Thyroid gland (tissue), 4 donors: ENCODE measurements around the gene BANF2. TPM values are rescaled to one million over a fixed set of nuclear protein-coding genes. Genes with fewer than 3 reads are reported as not detected.
"Not testable (repeated sequence)": the region's sequence is repeated elsewhere in the genome, so short reads cannot be mapped to it uniquely, and the experiment has no call there.

Experiments
- DNase-seq, 2 donors: peaks; one replicate each; pipeline ENCODE4 v3.0.0-alpha.2; 2019
- H3K27ac ChIP-seq, 3 donors: fragments of 200-600 bp; sonication (generic); 1 replicate in 2 of 3; 2 replicates in 1 of 3; pipeline ENCODE4 v1.5.1; 2016 to 2019; ENCODE audit warnings: mild to moderate bottlenecking in 1 of 3, moderate library complexity in 1 of 3
- H3K27me3 ChIP-seq: fragments of 200-600 bp; sonication (generic); one replicate; pipeline ENCODE4 v1.5.1; 2019
- H3K36me3 ChIP-seq, 2 donors: fragments of 200-600 bp; sonication (generic); one replicate each; pipeline ENCODE4 v1.5.1; 2016 to 2019
- H3K4me1 ChIP-seq, 2 donors: fragments of 200-600 bp; sonication (generic); one replicate each; pipeline ENCODE4 v1.5.1; 2017 to 2019
- H3K4me3 ChIP-seq, 3 donors: fragments of 200-600 bp; sonication (generic); replicated peaks in 1 of 3; 1 replicate in 2 of 3; 2 replicates in 1 of 3; pipeline ENCODE4 v1.5.1; 2016; ENCODE audit warnings: mild to moderate bottlenecking in 1 of 3
- H3K9me3 ChIP-seq: fragments of 200-600 bp; sonication (generic); one replicate; pipeline ENCODE4 v1.5.1; 2017
- CTCF ChIP-seq, 6 experiments: fragments of 200-600 bp in 3 of 6; fragments of 450-650 bp in 3 of 6; sonication (generic) in 3 of 6; IDR thresholded peaks; one replicate each; pipeline ENCODE4 v1.5.1; 2016 to 2019; ENCODE audit warnings: antibody characterized with exemption in 6 of 6, mild to moderate bottlenecking in 2 of 6, inconsistent platforms in 1 of 6, moderate library complexity in 1 of 6
- POLR2A ChIP-seq, 2 donors: fragments of 450-650 bp; IDR thresholded peaks; one replicate each; pipeline ENCODE4 v1.6.1; 2017; ENCODE audit warnings: antibody characterized with exemption in 2 of 2, mild to moderate bottlenecking in 2 of 2, moderate library complexity in 1 of 2
- WGBS, 2 donors: methylation state at CpG; one replicate each; pipeline ENCODE4 v1.1.5; 2017; 5-methylcytosine and 5-hydroxymethylcytosine counted together
- intact Hi-C: fragments of 100-400 bp; cut with DNase I; formaldehyde crosslinking; loops from one replicate; pipeline ENCODE4 v1.15.1; 2023
- total RNA-seq, 4 donors: library from RNA; depleted of rRNA; stranded (reverse); fragments of >200 nt; gene quantifications; one replicate each; pipeline ENCODE4 v1.2.3, GENCODE V29; 2016

BANF2 gene
- total RNA-seq, 4 donors from 2014 or later: 15.2 TPM; not detected in 3

GRCh38 chr20:17765017-17765416, 65.3 kb downstream of the BANF2 start:
- Histone ChIP-seq H3K27ac (no peak overlapping the region), H3K36me3 (no peaks in the 10 kb centered on the region), H3K9me3 (no peaks in the 10 kb centered on the region), H3K27me3 (no peaks in the 10 kb centered on the region), H3K4me1 (peaks cover 0 to 12% of the 10 kb centered on the region in 2 donors), H3K4me3 (no peak overlapping the region)
- intact Hi-C loops: no loop called here
- 90 to 92% methylated on average over 4 of the region's 4 CpGs for WGBS, 2 donors
- no peak for TF ChIP-seq CTCF (IDR thresholded peaks at IDR 0.05)
- TF ChIP-seq POLR2A (IDR thresholded peaks at IDR 0.05): no peak
- no peak for DNase-seq

GRCh38 chr20:17765584-17765983, 65.8 kb downstream of the BANF2 start:
- intact Hi-C loops: no loop called here
- WGBS, 2 donors: 75 to 95% methylated on average over 7 of the region's 7 CpGs
- Histone ChIP-seq H3K27ac (no peak overlapping the region), H3K36me3 (no peaks in the 10 kb centered on the region), H3K9me3 (no peaks in the 10 kb centered on the region), H3K4me3 (no peak overlapping the region), H3K4me1 (peaks cover 0 to 12% of the 10 kb centered on the region in 2 donors), H3K27me3 (no peaks in the 10 kb centered on the region)
- TF ChIP-seq CTCF (IDR thresholded peaks at IDR 0.05): no peak
- TF ChIP-seq POLR2A (IDR thresholded peaks at IDR 0.05): no peak
- no peak for DNase-seq

DNA sequence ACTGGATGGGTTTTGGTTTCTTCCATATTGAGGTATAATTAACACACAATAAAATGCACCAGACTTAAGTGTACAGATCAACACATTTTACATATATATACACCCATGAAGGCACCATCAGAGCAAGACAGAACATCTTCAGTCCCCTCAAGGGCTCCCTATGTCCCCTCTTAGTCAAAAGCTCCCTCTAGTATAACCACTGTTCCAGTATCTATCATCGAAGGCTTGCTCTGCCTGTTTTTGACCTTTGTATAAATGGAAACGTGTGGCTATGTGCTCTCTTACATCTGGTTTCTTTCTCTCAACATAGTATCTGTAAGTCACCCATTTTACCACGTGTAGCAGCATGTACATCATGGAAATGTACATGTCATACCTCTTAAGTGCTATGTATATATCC, 66.5 kb downstream of the BANF2 start:
- Histone ChIP-seq H3K27ac (no peak overlapping the region), H3K27me3 (no peaks in the 10 kb centered on the region), H3K4me1 (peaks cover 3 to 15% of the 10 kb centered on the region in 2 donors), H3K4me3 (no peak overlapping the region), H3K9me3 (no peaks in the 10 kb centered on the region), H3K36me3 (no peaks in the 10 kb centered on the region)
- DNase-seq: no peak
- intact Hi-C loops: no loop called here
- TF ChIP-seq CTCF (IDR thresholded peaks at IDR 0.05) (no peak), POLR2A (IDR thresholded peaks at IDR 0.05) (no peak)
- WGBS, 2 donors: 78 to 87% methylated on average over 3 of the region's 3 CpGs

GRCh38 chr20:17767624-17768023, 67.9 kb downstream of the BANF2 start:
- no peak overlapping the region for H3K4me3 ChIP-seq
- no peak for TF ChIP-seq POLR2A (IDR thresholded peaks at IDR 0.05)
- TF ChIP-seq CTCF (IDR thresholded peaks at IDR 0.05): no peak
- H3K9me3 ChIP-seq: no peaks in the 10 kb centered on the region
- 71 to 85% methylated on average over 2 of the region's 2 CpGs for WGBS, 2 donors
- no peak overlapping the region for H3K27ac ChIP-seq
- intact Hi-C loops: no loop called here
- no peak for DNase-seq
- peaks cover 14 to 22% of the 10 kb centered on the region in 2 donors for H3K4me1 ChIP-seq
- no peaks in the 10 kb centered on the region for H3K36me3 ChIP-seq
- H3K27me3 ChIP-seq: no peaks in the 10 kb centered on the region

GRCh38 chr20:17768271-17768670, 68.5 kb downstream of the BANF2 start:
- TF ChIP-seq CTCF (IDR thresholded peaks at IDR 0.05) (no peak), POLR2A (IDR thresholded peaks at IDR 0.05) (no peak)
- Histone ChIP-seq H3K4me3 (no peak overlapping the region), H3K27me3 (no peaks in the 10 kb centered on the region), H3K4me1 (peaks cover 14 to 15% of the 10 kb centered on the region in 2 donors), H3K9me3 (no peaks in the 10 kb centered on the region), H3K27ac (no peak overlapping the region), H3K36me3 (no peaks in the 10 kb centered on the region)
- no peak for DNase-seq
- intact Hi-C loops: no loop called here
- WGBS, 2 donors: 66 to 71% methylated on average over 2 of the region's 2 CpGs

- H3K36me3 ChIP-seq, intact Hi-C loops, H3K27me3 ChIP-seq, H3K9me3 ChIP-seq, H3K4me3 ChIP-seq, H3K27ac ChIP-seq, DNase-seq: not testable (repeated sequence)
- peaks cover 23 to 25% of the 10 kb centered on the region in 2 donors for H3K4me1 ChIP-seq
- WGBS, 2 donors: 97 to 98% methylated on average over 8 of the region's 8 CpGs
Observed at GRCh38 chr20:17769716-17770115, 70.0 kb downstream of the BANF2 start.
